Tibial artery (tissue), 4 donors: ENCODE results near the gene USP35.

ENCODE experiments used
- DNase-seq, 2 donors: peaks; one replicate each; pipeline ENCODE4 v3.0.0-alpha.2; 2019
- H3K27ac ChIP-seq, 2 donors: fragments of 200-600 bp; sonication (generic) in 1 of 2; 1 replicate in 1 of 2; 2 replicates in 1 of 2; pipeline ENCODE4 v1.5.1; 2018 to 2019; ENCODE audit warnings: mild to moderate bottlenecking in 1 of 2
- H3K27me3 ChIP-seq, 2 donors: fragments of 200-600 bp; sonication (generic) in 1 of 2; one replicate each; pipeline versions ENCODE4 v1.5.1 to v1.6.0; 2016 to 2019
- H3K36me3 ChIP-seq, 3 donors: fragments of 200-600 bp; sonication (generic) in 2 of 3; one replicate each; pipeline ENCODE4 v1.5.1; 2016 to 2019; ENCODE audit warnings: mild to moderate bottlenecking in 2 of 3
- H3K4me1 ChIP-seq, 4 donors: fragments of 200-600 bp; sonication (generic) in 2 of 4; 1 replicate in 3 of 4; 2 replicates in 1 of 4; pipeline ENCODE4 v1.5.1; 2016 to 2019
- H3K4me3 ChIP-seq, 2 donors: fragments of 200-600 bp; sonication (generic) in 1 of 2; 1 replicate in 1 of 2; 2 replicates in 1 of 2; pipeline ENCODE4 v1.5.1; 2018 to 2019; ENCODE audit warnings: mild to moderate bottlenecking in 2 of 2
- H3K9me3 ChIP-seq, 3 donors: fragments of 200-600 bp; sonication (generic) in 1 of 3; one replicate each; pipeline ENCODE4 v1.5.1; 2016 to 2019
- CTCF ChIP-seq, 2 experiments: fragments of 200-600 bp in 1 of 2; fragments of 450-650 bp in 1 of 2; IDR thresholded peaks; one replicate each; pipeline ENCODE4 v1.5.1; 2017 to 2019; ENCODE audit warnings: antibody characterized with exemption in 2 of 2, mild to moderate bottlenecking in 1 of 2, moderate library complexity in 1 of 2
- intact Hi-C: fragments of 100-400 bp; cut with DNase I; formaldehyde crosslinking; loops from one replicate; pipeline ENCODE4 v1.15.0; 2023; ENCODE audit warnings: low total_unique reads

USP35 gene

DNA sequence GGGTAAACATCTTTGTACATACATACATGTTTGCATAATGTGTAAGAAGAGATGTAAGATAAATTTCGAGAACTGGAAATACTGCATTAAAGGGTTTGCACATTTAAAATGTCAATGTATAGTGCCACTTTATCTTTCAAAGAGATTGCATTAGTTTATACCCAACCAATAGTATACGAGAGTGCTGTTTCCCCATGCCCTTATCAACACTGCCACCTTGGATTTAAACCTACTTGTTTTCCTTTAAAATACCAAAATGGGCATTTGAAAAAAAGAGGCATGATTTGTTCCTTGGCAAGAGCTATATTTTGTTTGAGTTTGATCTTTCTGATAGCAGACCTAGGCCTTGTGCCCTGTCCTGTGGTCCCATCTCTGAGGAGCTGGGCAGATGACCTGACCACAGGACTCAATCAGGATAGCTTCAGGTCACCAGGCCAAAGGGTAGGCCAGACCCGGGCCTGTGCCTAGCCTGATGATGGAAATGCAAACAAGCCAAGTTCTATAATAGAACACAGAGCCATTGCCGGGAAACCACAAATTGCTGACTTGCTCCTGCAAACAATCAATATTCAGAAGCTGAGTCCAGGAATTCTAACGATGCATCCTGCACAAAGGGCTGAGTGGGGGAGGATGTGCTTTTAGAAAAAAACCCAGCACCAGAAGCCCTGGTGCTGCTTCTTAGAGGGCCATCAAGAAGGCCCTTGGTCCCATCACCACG lies 32.4 kb upstream of the USP35 start:
- DNase-seq: no peak
- TF ChIP-seq CTCF (IDR thresholded peaks at IDR 0.05): no peak
- H3K27me3 ChIP-seq: no peaks in the 10 kb centered on the region
- H3K36me3 ChIP-seq: no peaks in the 10 kb centered on the region
- peaks cover 0 to 28% (median 14%) of the 10 kb centered on the region in 4 donors for H3K4me1 ChIP-seq
- H3K4me3 ChIP-seq: no peak overlapping the region
- no peaks in the 10 kb centered on the region for H3K9me3 ChIP-seq
- peak overlapping the region; percentile 38 to 53 for H3K27ac ChIP-seq
- intact Hi-C loops: no loop called here

DNA sequence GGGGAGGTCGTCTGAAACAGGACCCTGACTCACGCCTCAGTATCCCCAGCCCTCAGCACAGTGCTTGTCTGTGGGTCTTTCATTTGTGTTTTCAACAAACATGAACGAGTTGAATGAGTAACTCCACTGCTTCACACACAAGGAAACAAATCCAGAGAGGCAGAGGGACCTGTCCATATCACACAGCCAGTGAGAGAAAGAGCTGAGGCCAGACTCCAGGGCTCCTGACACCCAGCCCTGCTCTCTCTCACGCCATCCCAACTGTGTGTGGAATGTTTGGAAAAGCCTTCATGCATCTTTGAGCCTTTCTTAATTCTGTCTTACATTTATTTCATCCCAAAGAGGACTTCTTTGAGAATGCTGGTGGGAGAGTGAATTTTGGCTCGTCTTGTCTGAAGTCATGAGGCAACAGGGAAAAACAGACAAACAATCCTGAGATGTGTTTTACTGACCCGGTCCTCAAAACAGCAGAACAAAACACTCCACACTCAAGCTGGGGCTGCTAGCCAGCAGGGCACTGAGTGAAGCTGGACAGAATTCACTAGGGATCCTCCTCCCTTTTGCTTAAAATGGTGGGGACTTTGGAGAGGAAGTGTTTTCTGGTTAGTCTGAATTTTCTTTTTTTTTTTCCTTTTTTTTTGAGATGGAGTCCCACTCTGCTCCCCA lies 29.6 kb upstream of the USP35 start:
- Histone ChIP-seq H3K27ac (peak overlapping the region; percentile 79 to 82), H3K9me3 (no peaks in the 10 kb centered on the region), H3K4me3 (no peak overlapping the region), H3K27me3 (no peaks in the 10 kb centered on the region), H3K4me1 (peaks cover 0 to 56% (median 33%) of the 10 kb centered on the region in 4 donors), H3K36me3 (no peaks in the 10 kb centered on the region)
- intact Hi-C loops: no loop called here
- TF ChIP-seq CTCF (IDR thresholded peaks at IDR 0.05): no peak
- peak in 1 of 2 donors; percentile 57 for DNase-seq

GRCh38 chr11:78160557-78160956 lies 28.2 kb upstream of the USP35 start:
- Histone ChIP-seq H3K27me3 (no peaks in the 10 kb centered on the region), H3K36me3 (no peaks in the 10 kb centered on the region), H3K27ac (peak overlapping the region; percentile 79 to 82), H3K4me1 (peaks cover 0 to 65% (median 37%) of the 10 kb centered on the region in 4 donors), H3K9me3 (no peaks in the 10 kb centered on the region), H3K4me3 (no peak overlapping the region)
- DNase-seq: no peak
- intact Hi-C loops: loop anchor here (5.0 kb wide), 1 partner anchor 257 kb away; the partner anchor contains the start of gene GAB2
- no peak for TF ChIP-seq CTCF (IDR thresholded peaks at IDR 0.05)

- Histone ChIP-seq H3K9me3 (no peaks in the 10 kb centered on the region), H3K27me3 (no peaks in the 10 kb centered on the region), H3K4me1 (peaks cover 0 to 60% (median 33%) of the 10 kb centered on the region in 4 donors), H3K36me3 (no peaks in the 10 kb centered on the region), H3K27ac (peak overlapping the region; percentile 79 to 82), H3K4me3 (no peak overlapping the region)
- intact Hi-C loops: loop anchor here (5.0 kb wide), 1 partner anchor 256 kb away; the partner anchor contains the start of gene GAB2
- DNase-seq: no peak
- TF ChIP-seq CTCF (IDR thresholded peaks at IDR 0.05): no peak
These were observed 27.4 kb upstream of the USP35 start for GRCh38 chr11:78161346-78161745.

DNA sequence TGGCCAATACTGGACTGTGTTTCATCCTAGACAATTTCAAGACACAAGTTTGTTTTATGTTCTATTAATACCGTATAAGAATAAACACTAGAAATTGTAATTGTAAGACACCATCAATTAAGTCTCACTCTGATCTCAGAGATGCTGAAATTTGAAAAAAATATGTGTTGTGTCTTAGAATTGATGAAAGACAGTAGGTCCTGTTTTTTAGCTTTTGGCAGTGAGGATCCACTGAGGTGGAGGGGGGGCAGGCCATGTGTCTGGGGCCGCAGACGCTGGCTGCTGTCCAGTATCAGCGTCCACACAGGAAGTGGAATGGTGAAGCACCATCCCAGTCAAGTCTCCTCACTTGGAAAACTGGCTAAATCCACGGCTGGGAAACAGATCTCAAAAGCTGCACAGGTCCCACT lies 26.8 kb upstream of the USP35 start:
- Histone ChIP-seq H3K4me3 (no peak overlapping the region), H3K4me1 (peaks cover 0 to 62% (median 32%) of the 10 kb centered on the region in 4 donors), H3K9me3 (no peaks in the 10 kb centered on the region), H3K27me3 (no peaks in the 10 kb centered on the region), H3K36me3 (no peaks in the 10 kb centered on the region), H3K27ac (peak overlapping the region; percentile 79 to 82)
- DNase-seq: peak in 1 of 2 donors; percentile 62
- TF ChIP-seq CTCF (IDR thresholded peaks at IDR 0.05): no peak
- intact Hi-C loops: loop anchor here (5.0 kb wide), 1 partner anchor 255 kb away; the partner anchor contains the start of gene GAB2
